Upper lobe of right lung (tissue), 1 donor: ENCODE data around the gene POLN. TPM values are rescaled to one million over a fixed set of nuclear protein-coding genes. Genes with fewer than 3 reads are reported as not detected.

Experiments
- ATAC-seq: fragments of 200-7000 bp; cut with Tn5 transposase; one replicate; pipeline ENCODE4 v1.9.1; 2020; ENCODE audit warnings: mild to moderate bottlenecking, moderate library complexity
- DNase-seq: peaks from one replicate; pipeline ENCODE4 v3.0.0-alpha.2; 2020
- H3K27ac ChIP-seq: fragments of 200-600 bp; one replicate; pipeline ENCODE4 v1.8.0; 2022
- H3K27me3 ChIP-seq: fragments of 200-600 bp; one replicate; pipeline ENCODE4 v1.8.0; 2022; ENCODE audit warnings: mild to moderate bottlenecking
- H3K36me3 ChIP-seq: fragments of 200-600 bp; one replicate; pipeline ENCODE4 v1.8.0; 2022
- H3K4me1 ChIP-seq: fragments of 200-600 bp; one replicate; pipeline ENCODE4 v1.8.0; 2022
- H3K4me3 ChIP-seq: fragments of 200-600 bp; one replicate; pipeline ENCODE4 v1.8.0; 2022; ENCODE audit warnings: mild to moderate bottlenecking
- H3K9me3 ChIP-seq: fragments of 200-600 bp; one replicate; pipeline ENCODE4 v1.8.0; 2022
- CTCF ChIP-seq: fragments of 200-600 bp; IDR thresholded peaks from one replicate; pipeline ENCODE4 v1.8.0; 2022; ENCODE audit warnings: antibody characterized with exemption
- intact Hi-C: fragments of 100-400 bp; cut with DNase I; formaldehyde crosslinking; loops from one replicate; pipeline ENCODE4 v1.11.0; 2022
- total RNA-seq: library from RNA; stranded (reverse); fragmentation: NEBNext Ultra II Directional; extraction: Animal tissue kit (Norgen Biotek cat#: 25700); gene quantifications from one replicate; pipeline ENCODE4 v1.2.1, GENCODE V29; 2021
- donor health status: DM: no; HTN: yes; CAD: no; lungs with severe emphysema.

Gene POLN
- total RNA-seq, 1 donor from 2014 or later: 2.7 TPM

- Histone ChIP-seq H3K4me1 (peaks cover 15% of the 10 kb centered on the region), H3K9me3 (no peaks in the 10 kb centered on the region), H3K27ac (no peak overlapping the region), H3K27me3 (peaks cover 44% of the 10 kb centered on the region), H3K4me3 (no peak overlapping the region), H3K36me3 (no peaks in the 10 kb centered on the region)
- TF ChIP-seq CTCF: no peak
- intact Hi-C loops: no loop called here
- ATAC-seq: no peak
- DNase-seq: peak; percentile 56
These were observed 196.4 kb downstream of the POLN start for GRCh38 chr4:2045518-2045951.

GRCh38 chr4:2044542-2045517 is 197.1 kb downstream of the POLN start:
- ATAC-seq (no peak), DNase-seq (peak; percentile 53)
- intact Hi-C loops: no loop called here
- Histone ChIP-seq H3K36me3 (no peaks in the 10 kb centered on the region), H3K4me3 (no peak overlapping the region), H3K27ac (no peak overlapping the region), H3K9me3 (no peaks in the 10 kb centered on the region), H3K4me1 (peaks cover 18% of the 10 kb centered on the region), H3K27me3 (peaks cover 51% of the 10 kb centered on the region)
- TF ChIP-seq CTCF: no peak

GRCh38 chr4:2044119-2044485 is 197.8 kb downstream of the POLN start:
- intact Hi-C loops: no loop called here
- no peak for TF ChIP-seq CTCF
- Histone ChIP-seq H3K4me3 (no peak overlapping the region), H3K9me3 (no peaks in the 10 kb centered on the region), H3K4me1 (peaks cover 18% of the 10 kb centered on the region), H3K27ac (no peak overlapping the region), H3K27me3 (peaks cover 59% of the 10 kb centered on the region), H3K36me3 (no peaks in the 10 kb centered on the region)
- DNase-seq (no peak), ATAC-seq (no peak)

GRCh38 chr4:2043396-2044118 is 198.4 kb downstream of the POLN start:
- Histone ChIP-seq H3K27ac (no peak overlapping the region), H3K4me1 (peaks cover 18% of the 10 kb centered on the region), H3K36me3 (no peaks in the 10 kb centered on the region), H3K4me3 (no peak overlapping the region), H3K27me3 (peaks cover 63% of the 10 kb centered on the region), H3K9me3 (no peaks in the 10 kb centered on the region)
- DNase-seq (peak; percentile 60), ATAC-seq (no peak)
- no peak for TF ChIP-seq CTCF
- intact Hi-C loops: no loop called here

GRCh38 chr4:2042947-2043395 is 198.9 kb downstream of the POLN start:
- DNase-seq (peak; percentile 48), ATAC-seq (no peak)
- Histone ChIP-seq H3K36me3 (no peaks in the 10 kb centered on the region), H3K9me3 (no peaks in the 10 kb centered on the region), H3K4me1 (peaks cover 18% of the 10 kb centered on the region), H3K27me3 (peaks cover 60% of the 10 kb centered on the region), H3K27ac (no peak overlapping the region), H3K4me3 (no peak overlapping the region)
- no peak for TF ChIP-seq CTCF
- intact Hi-C loops: no loop called here
